ENCODE results near the gene RERE. TPM values are rescaled to one million over a fixed set of nuclear protein-coding genes. Genes with fewer than 3 reads are reported as not detected.
A peak's percentile ranks its signal among the peaks of the same experiment; 100 is the strongest.

The RERE gene
- total and polyA plus RNA-seq, 12 donors = 46.5 to 163 (median 139) TPM

DNA sequence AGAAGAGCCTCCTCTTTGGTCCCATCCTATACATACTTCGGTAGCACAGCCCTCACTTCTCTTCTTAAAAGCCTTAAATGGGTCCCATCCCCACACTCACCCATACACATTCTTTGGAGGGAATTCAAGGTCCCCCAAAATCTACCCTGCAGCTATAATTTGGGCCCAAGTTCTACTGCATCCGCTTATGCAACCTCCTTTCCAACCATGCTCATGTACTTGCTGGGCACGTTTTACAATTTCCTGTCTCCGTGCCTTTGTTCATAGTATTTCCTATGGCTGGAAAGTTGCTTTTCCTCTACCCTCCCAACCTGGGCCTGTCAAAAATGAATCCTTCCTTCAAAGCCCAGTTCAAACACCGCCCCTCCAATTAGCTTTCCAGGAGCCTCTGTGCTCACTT, 399.8 kb downstream of the RERE start:
- Histone ChIP-seq H3K36me3 (peaks cover 0 to 88% (median 0%) of the 10 kb centered on the region in 9 donors), H3K4me3 (no peak overlapping the region)

DNA sequence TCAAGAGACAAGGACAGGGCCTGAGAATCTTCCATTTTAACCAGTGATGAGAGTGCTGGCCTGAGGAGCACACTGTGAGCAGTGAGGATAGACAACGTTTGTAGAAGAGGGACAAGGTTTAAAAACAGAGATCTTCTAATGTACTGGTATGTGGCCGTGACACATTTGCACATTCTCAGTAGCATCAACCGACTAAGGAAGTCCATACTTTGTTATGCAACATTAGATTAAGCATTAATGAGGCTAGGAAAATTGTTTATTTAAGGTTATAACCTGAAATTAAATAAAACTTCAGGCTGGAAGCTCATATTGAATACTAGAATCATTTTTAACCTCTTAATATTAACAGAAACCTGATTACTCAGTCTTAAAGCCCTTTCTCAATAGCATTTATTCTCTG, 400.6 kb downstream of the RERE start:
- Histone ChIP-seq H3K9me3 (no peaks in the 10 kb centered on the region), H3K4me1 (peaks cover 17 to 100% (median 90%) of the 10 kb centered on the region in 9 donors), H3K36me3 (peaks cover 0 to 86% (median 0%) of the 10 kb centered on the region in 9 donors), H3K4me3 (no peak overlapping the region), H3K27me3 (no peaks in the 10 kb centered on the region), H3K27ac (peak overlapping the region in 6 of 10 donors; percentile 29 to 99 (median 98))
- TF ChIP-seq, protein P1, sequence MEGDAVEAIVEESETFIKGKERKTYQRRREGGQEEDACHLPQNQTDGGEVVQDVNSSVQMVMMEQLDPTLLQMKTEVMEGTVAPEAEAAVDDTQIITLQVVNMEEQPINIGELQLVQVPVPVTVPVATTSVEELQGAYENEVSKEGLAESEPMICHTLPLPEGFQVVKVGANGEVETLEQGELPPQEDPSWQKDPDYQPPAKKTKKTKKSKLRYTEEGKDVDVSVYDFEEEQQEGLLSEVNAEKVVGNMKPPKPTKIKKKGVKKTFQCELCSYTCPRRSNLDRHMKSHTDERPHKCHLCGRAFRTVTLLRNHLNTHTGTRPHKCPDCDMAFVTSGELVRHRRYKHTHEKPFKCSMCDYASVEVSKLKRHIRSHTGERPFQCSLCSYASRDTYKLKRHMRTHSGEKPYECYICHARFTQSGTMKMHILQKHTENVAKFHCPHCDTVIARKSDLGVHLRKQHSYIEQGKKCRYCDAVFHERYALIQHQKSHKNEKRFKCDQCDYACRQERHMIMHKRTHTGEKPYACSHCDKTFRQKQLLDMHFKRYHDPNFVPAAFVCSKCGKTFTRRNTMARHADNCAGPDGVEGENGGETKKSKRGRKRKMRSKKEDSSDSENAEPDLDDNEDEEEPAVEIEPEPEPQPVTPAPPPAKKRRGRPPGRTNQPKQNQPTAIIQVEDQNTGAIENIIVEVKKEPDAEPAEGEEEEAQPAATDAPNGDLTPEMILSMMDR (IDR thresholded peaks at IDR 0.05) = no peak
- no peak for ATAC-seq
- no peak for DNase-seq
- intact Hi-C loops (cut with DNase I) = loop anchor here in 1 of 10 donors (10.0 kb wide), 1 partner anchor 62 kb away; no protein-coding TSS in a partner anchor
- WGBS, 2 donors = 28 to 35% methylated on average over 3 of the region's 3 CpGs

More for the DNA sequence above, 399.8 kb downstream of the RERE start:
- 58 to 66% methylated on average over 5 of the region's 5 CpGs for WGBS, 2 donors
- TF ChIP-seq, protein P1 (IDR thresholded peaks at IDR 0.05) = no peak
- H3K4me1 ChIP-seq = peaks cover 11 to 100% (median 84%) of the 10 kb centered on the region in 9 donors
- ATAC-seq (no peak), DNase-seq (no peak)
- no peaks in the 10 kb centered on the region for H3K27me3 ChIP-seq
- H3K9me3 ChIP-seq = no peaks in the 10 kb centered on the region
- intact Hi-C loops (cut with DNase I) = loop anchor here in 1 of 10 donors (10.0 kb wide), 1 partner anchor 63 kb away; no protein-coding TSS in a partner anchor
- H3K27ac ChIP-seq = peak overlapping the region in 8 of 10 donors; percentile 20 to 99 (median 98)

DNA sequence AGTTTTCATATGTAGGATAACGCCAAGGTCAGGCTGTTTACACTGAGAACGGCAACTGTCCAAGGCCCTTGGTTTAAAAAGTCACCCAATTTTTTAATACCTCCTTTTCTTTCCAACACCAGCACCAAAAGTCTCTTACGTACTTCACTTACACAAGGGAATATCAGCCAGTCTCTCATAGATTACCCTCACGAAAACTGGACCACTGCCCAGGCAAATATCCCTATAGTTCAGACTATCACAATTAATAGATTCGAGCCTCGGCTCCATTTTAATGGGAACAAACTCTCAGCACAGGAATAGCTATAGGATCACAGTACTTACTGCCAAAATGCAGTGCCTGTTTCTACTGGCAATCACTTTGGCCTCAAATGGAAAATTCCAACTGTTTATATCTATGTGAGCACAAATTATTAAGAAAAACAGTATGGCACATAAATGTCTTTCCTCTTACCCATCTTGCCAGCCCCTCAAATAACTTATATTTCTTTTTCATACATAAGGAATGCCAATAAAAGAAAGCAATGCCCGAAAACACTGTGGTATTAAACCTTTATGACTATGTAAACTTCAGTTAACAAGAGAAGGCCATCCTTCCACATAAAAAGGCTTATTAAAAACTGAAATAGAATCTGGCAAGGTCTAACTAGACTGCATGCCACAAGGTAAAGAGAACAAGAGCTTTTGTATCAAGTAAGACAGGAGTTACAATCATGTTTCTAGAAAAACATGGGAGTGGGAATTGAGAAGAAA, 401.7 kb downstream of the RERE start:
- intact Hi-C loops (cut with DNase I) = loop anchor here in 1 of 10 donors (10.0 kb wide), 1 partner anchor 61 kb away; no protein-coding TSS in a partner anchor
- TF ChIP-seq, protein P1 (IDR thresholded peaks at IDR 0.05) = no peak
- Histone ChIP-seq H3K9me3 (no peaks in the 10 kb centered on the region), H3K27ac (peak overlapping the region in 9 of 10 donors; percentile 2 to 98 (median 47)), H3K36me3 (peaks cover 0 to 80% (median 0%) of the 10 kb centered on the region in 9 donors), H3K27me3 (no peaks in the 10 kb centered on the region), H3K4me3 (no peak overlapping the region), H3K4me1 (peaks cover 27 to 100% (median 92%) of the 10 kb centered on the region in 9 donors)
- 40 to 45% methylated on average over 7 of the region's 7 CpGs for WGBS, 2 donors
- no peak for DNase-seq
- ATAC-seq = no peak

DNA sequence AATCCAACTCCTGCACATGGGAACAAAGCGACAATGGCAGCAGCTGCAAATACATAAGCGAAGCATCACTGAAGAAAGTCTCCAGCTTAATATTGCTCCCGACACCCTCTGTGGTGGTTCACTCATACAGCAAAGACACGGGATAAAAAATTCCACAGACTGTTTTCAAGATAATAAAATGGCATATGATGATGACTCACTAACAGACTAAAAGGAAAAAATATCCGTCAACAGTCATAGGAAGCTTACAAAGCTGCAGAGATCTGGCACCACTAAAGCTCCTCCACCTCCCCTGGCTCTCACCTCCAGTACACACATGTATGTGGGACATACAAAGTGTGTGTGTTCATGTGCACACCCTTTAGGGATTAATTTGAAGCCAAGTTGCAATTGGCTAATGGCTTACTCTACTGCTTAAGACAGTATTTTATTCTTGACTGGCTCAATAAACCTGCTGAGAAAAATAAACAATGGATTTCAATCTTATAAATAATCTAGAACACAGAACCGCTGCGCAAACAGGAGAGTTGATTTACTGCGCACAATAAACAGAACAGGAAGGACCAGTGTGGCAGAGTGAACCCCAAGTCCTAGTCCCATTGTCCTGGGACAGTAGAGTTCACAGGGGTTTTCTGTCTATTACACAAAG, 405.1 kb downstream of the RERE start:
- Histone ChIP-seq H3K27me3 (no peaks in the 10 kb centered on the region), H3K36me3 (peaks cover 0 to 72% (median 0%) of the 10 kb centered on the region in 9 donors), H3K4me3 (no peak overlapping the region), H3K4me1 (peaks cover 54 to 100% (median 93%) of the 10 kb centered on the region in 9 donors), H3K27ac (peak overlapping the region in 9 of 10 donors; percentile 28 to 96 (median 66)), H3K9me3 (no peaks in the 10 kb centered on the region)
- WGBS, 2 donors = 42 to 43% methylated on average over 8 of the region's 8 CpGs
- TF ChIP-seq, protein P1 (IDR thresholded peaks at IDR 0.05) = peak in 1 of 9 donors; percentile 16
- intact Hi-C loops (cut with DNase I) = loop anchor here in 1 of 10 donors (10.0 kb wide), 1 partner anchor 58 kb away; no protein-coding TSS in a partner anchor
- ATAC-seq (peak in 7 of 8 donors; percentile 29 to 66 (median 53)), DNase-seq (peak in 1 of 2 donors; percentile 29)
